CD4-positive, alpha-beta T cell (primary cell): ENCODE results near the gene ERP44. TPM values are rescaled to one million over a fixed set of nuclear protein-coding genes. Genes with fewer than 3 reads are reported as not detected.
A peak's percentile ranks its signal among the peaks of the same experiment; 100 is the strongest.

Experiments used
- ATAC-seq: fragments of 200-7000 bp; cut with Tn5 transposase; one replicate; pipeline ENCODE4 v1.10.0; 2022; ENCODE audit warnings: mild to moderate bottlenecking; ENCODE audit not compliant: poor library complexity
- CTCF ChIA-PET: fragments of 350-600 bp; sonication (Branson Sonifier 250); formaldehyde crosslinking; loops from one replicate; lab custom pipeline; 2021; ENCODE audit warnings: antibody characterized with exemption, inconsistent platforms; lab: Charles Lee
- POLR2A ChIA-PET: fragments of 350-600 bp; sonication (Branson Sonifier 250); formaldehyde crosslinking; loops from one replicate; lab custom pipeline; 2021; ENCODE audit warnings: antibody characterized with exemption, inconsistent platforms; lab: Charles Lee
- DNase-seq, 14 experiments: peaks; one replicate each; pipeline ENCODE4 v3.0.0-alpha.2; 2013 to 2020; ENCODE audit warnings: mixed read lengths in 2 of 14
- H3K27ac ChIP-seq, 2 donors: one replicate each; pipeline versions ENCODE4 v1.5.1 to v1.7.0; 2013; ENCODE audit warnings: low read length in 2 of 2, low read depth in 1 of 2, mild to moderate bottlenecking in 1 of 2
- H3K27me3 ChIP-seq, 2 experiments: 1 replicate in 1 of 2; 2 replicates in 1 of 2; pipeline versions ENCODE4 v1.6.1 to v1.7.0; 2013; ENCODE audit warnings: low read length in 2 of 2, control low read depth in 1 of 2, mild to moderate bottlenecking in 1 of 2, moderate library complexity in 1 of 2; ENCODE audit not compliant: insufficient read depth in 2 of 2, control insufficient read depth in 1 of 2
- H3K36me3 ChIP-seq: one replicate; pipeline ENCODE4 v1.6.1; 2013; ENCODE audit warnings: low read length, control low read depth; ENCODE audit not compliant: insufficient read depth
- H3K4me1 ChIP-seq: one replicate; pipeline ENCODE4 v1.6.1; 2013; ENCODE audit warnings: low read length, control low read depth; ENCODE audit not compliant: insufficient read depth
- H3K4me3 ChIP-seq: one replicate; pipeline ENCODE4 v1.5.1; 2013; ENCODE audit warnings: mild to moderate bottlenecking, low read length, moderate library complexity
- H3K9me3 ChIP-seq, 2 experiments: 1 replicate in 1 of 2; 2 replicates in 1 of 2; pipeline versions ENCODE4 v1.6.1 to v1.7.0; 2013; ENCODE audit warnings: low read length in 2 of 2, mild to moderate bottlenecking in 2 of 2, control low read depth in 1 of 2, moderate library complexity in 1 of 2; ENCODE audit not compliant: control insufficient read depth in 1 of 2, insufficient read depth in 1 of 2
- H3K27ac Mint-ChIP-seq: one replicate; pipeline ENCODE4 v1.8.0; 2020; ENCODE audit warnings: mixed read lengths
- H3K27me3 Mint-ChIP-seq: one replicate; pipeline ENCODE4 v1.8.0; 2021; ENCODE audit warnings: mixed read lengths
- H3K36me3 Mint-ChIP-seq: one replicate; pipeline ENCODE4 v1.8.0; 2021; ENCODE audit warnings: low read depth, mixed read lengths
- H3K4me1 Mint-ChIP-seq: one replicate; pipeline ENCODE4 v1.8.0; 2021; ENCODE audit warnings: low read depth, mixed read lengths
- H3K4me3 Mint-ChIP-seq: one replicate; pipeline ENCODE4 v1.8.0; 2020; ENCODE audit warnings: mild to moderate bottlenecking, mixed read lengths
- H3K9me3 Mint-ChIP-seq: one replicate; pipeline ENCODE4 v1.8.0; 2020; ENCODE audit warnings: mixed read lengths
- intact Hi-C, 2 experiments: fragments of 100-400 bp; cut with DNase I in 1 of 2; cut with micrococcal nuclease in 1 of 2; formaldehyde crosslinking; loops; one replicate each; pipeline versions ENCODE4 v1.15.1 to v1.9.0; 2023 to 2025; cut with DNase I, micrococcal nuclease
- total RNA-seq, 174 experiments: library from RNA in 2 of 174; stranded (reverse) in 2 of 174; gene quantifications; one replicate each; pipeline ENCODE4 v1.2.3 and lab custom pipeline; 2021 to 2026
- TF ChIP-seq, protein P1 (sequence below): fragments of 200-600 bp; IDR thresholded peaks from one replicate; pipeline ENCODE4 v1.8.0; 2022; ENCODE audit warnings: antibody characterized with exemption, mild to moderate bottlenecking

ERP44 gene
- total RNA-seq, 2 experiments from 2014 or later, result 6.8 to 7.1 TPM

DNA sequence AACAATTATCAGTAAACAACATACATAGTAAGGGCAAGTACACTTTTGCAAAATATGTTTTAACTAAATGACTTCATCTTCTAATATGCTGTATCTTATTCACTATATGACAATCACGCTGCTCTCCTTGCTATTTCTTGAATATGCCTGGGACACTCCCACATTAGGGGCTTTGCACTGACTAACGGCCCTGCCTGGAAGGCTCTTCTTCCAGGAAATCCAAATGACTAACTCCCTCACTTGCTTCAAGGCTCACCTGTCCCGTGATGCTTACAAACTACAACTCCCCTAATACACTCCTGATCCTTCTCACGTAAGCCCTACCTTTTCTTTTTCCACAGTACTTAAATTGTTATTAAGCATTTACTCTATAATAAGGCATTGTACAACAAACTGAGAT is 10.6 kb downstream of the ERP44 start:
- no peaks in the 10 kb centered on the region for H3K27me3 Mint-ChIP-seq
- H3K9me3 ChIP-seq, result no peaks in the 10 kb centered on the region
- H3K27me3 ChIP-seq, result no peaks in the 10 kb centered on the region
- TF ChIP-seq, protein P1, sequence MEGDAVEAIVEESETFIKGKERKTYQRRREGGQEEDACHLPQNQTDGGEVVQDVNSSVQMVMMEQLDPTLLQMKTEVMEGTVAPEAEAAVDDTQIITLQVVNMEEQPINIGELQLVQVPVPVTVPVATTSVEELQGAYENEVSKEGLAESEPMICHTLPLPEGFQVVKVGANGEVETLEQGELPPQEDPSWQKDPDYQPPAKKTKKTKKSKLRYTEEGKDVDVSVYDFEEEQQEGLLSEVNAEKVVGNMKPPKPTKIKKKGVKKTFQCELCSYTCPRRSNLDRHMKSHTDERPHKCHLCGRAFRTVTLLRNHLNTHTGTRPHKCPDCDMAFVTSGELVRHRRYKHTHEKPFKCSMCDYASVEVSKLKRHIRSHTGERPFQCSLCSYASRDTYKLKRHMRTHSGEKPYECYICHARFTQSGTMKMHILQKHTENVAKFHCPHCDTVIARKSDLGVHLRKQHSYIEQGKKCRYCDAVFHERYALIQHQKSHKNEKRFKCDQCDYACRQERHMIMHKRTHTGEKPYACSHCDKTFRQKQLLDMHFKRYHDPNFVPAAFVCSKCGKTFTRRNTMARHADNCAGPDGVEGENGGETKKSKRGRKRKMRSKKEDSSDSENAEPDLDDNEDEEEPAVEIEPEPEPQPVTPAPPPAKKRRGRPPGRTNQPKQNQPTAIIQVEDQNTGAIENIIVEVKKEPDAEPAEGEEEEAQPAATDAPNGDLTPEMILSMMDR, result no peak
- intact Hi-C loops, result no loop called here
- ATAC-seq (no peak), DNase-seq (no peak)
- H3K27ac ChIP-seq, result no peak overlapping the region
- ChIA-PET POLR2A (no interaction called here), CTCF (no interaction called here)
- peaks cover 85% of the 10 kb centered on the region for H3K4me1 Mint-ChIP-seq
- peak overlapping the region; percentile 21 for H3K4me3 Mint-ChIP-seq
- no peaks in the 10 kb centered on the region for H3K9me3 Mint-ChIP-seq
- no peaks in the 10 kb centered on the region for H3K36me3 Mint-ChIP-seq
- no peak overlapping the region for H3K4me3 ChIP-seq
- peaks cover 3% of the 10 kb centered on the region for H3K4me1 ChIP-seq
- no peaks in the 10 kb centered on the region for H3K36me3 ChIP-seq
- peak overlapping the region; percentile 6 for H3K27ac Mint-ChIP-seq

DNA sequence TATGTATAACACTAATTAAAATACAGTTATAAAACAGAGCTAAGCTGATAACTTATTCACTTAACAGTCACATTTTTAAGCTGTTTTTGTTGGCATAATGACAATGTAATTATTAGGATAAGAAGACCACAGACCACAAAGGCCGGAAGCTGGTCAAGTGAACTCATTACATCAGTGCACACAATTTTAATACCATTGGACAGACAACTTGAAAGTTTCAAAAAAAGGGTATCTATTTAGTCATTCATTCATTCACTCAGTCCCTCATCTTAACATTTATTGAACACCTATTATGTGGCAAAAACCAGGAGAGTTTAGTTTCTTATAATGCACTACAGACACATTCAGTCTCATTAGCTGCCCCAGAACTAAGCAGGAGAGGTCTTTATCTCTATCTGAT is 11.6 kb downstream of the ERP44 start:
- no peak overlapping the region for H3K27ac Mint-ChIP-seq
- no peaks in the 10 kb centered on the region for H3K27me3 Mint-ChIP-seq
- Histone ChIP-seq H3K9me3 (no peaks in the 10 kb centered on the region), H3K4me3 (no peak overlapping the region), H3K4me1 (peaks cover 3% of the 10 kb centered on the region), H3K36me3 (no peaks in the 10 kb centered on the region), H3K27ac (no peak overlapping the region), H3K27me3 (no peaks in the 10 kb centered on the region)
- H3K36me3 Mint-ChIP-seq, result no peaks in the 10 kb centered on the region
- H3K4me3 Mint-ChIP-seq, result peak overlapping the region; percentile 2
- ATAC-seq (no peak), DNase-seq (peak in 4 of 14 experiments; percentile 18 to 65 (median 26))
- ChIA-PET POLR2A (no interaction called here), CTCF (no interaction called here)
- intact Hi-C loops, result no loop called here
- H3K4me1 Mint-ChIP-seq, result peaks cover 84% of the 10 kb centered on the region
- H3K9me3 Mint-ChIP-seq, result no peaks in the 10 kb centered on the region
- TF ChIP-seq, protein P1, result no peak

DNA sequence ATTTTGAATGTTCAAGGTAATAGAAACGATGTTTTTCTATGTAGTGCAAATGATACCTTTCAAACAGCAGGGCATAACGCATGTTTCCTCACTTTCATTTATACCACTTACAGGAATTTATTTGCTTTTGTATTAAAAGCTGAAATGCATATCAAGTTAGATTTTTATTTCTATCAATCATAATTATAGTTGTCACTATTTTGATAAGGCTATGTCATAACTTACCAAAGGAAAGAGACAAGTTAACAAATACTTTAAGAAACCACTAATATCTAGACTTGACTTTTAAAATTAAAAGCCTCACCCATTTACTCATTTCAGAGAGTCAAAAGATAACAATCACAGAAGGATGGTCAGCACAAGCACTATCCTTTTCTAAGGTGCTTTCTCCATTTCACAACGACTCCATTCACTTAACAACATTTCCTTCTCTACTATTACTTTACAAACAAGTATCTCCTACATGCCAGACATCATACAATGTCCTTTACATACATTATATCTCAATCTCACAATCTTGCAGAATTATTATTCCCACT is 12.6 kb downstream of the ERP44 start:
- Histone ChIP-seq H3K27me3 (no peaks in the 10 kb centered on the region), H3K9me3 (no peaks in the 10 kb centered on the region), H3K4me3 (no peak overlapping the region), H3K4me1 (peaks cover 3% of the 10 kb centered on the region), H3K27ac (no peak overlapping the region), H3K36me3 (no peaks in the 10 kb centered on the region)
- H3K27ac Mint-ChIP-seq, result no peak overlapping the region
- POLR2A ChIA-PET, result interaction anchor here (1.0 kb wide), 1 partner anchor 179 kb away, joined by 4 read pairs; the partner anchor contains the start of gene STX17
- no peaks in the 10 kb centered on the region for H3K27me3 Mint-ChIP-seq
- no peak overlapping the region for H3K4me3 Mint-ChIP-seq
- DNase-seq, result no peak
- ATAC-seq, result no peak
- H3K36me3 Mint-ChIP-seq, result no peaks in the 10 kb centered on the region
- no peaks in the 10 kb centered on the region for H3K9me3 Mint-ChIP-seq
- TF ChIP-seq, protein P1, result no peak
- H3K4me1 Mint-ChIP-seq, result peaks cover 83% of the 10 kb centered on the region
- intact Hi-C loops, result no loop called here
- CTCF ChIA-PET, result no interaction called here
